ENCODE results near the gene RHOT2. TPM values are rescaled to one million over a fixed set of nuclear protein-coding genes. Genes with fewer than 3 reads are reported as not detected.

The RHOT2 gene
- total and polyA plus RNA-seq, 2 of the 8 experiments (the other 6 are each of a cell fraction or from before 2014, with no cell fraction given): 149 to 194 TPM

DNA sequence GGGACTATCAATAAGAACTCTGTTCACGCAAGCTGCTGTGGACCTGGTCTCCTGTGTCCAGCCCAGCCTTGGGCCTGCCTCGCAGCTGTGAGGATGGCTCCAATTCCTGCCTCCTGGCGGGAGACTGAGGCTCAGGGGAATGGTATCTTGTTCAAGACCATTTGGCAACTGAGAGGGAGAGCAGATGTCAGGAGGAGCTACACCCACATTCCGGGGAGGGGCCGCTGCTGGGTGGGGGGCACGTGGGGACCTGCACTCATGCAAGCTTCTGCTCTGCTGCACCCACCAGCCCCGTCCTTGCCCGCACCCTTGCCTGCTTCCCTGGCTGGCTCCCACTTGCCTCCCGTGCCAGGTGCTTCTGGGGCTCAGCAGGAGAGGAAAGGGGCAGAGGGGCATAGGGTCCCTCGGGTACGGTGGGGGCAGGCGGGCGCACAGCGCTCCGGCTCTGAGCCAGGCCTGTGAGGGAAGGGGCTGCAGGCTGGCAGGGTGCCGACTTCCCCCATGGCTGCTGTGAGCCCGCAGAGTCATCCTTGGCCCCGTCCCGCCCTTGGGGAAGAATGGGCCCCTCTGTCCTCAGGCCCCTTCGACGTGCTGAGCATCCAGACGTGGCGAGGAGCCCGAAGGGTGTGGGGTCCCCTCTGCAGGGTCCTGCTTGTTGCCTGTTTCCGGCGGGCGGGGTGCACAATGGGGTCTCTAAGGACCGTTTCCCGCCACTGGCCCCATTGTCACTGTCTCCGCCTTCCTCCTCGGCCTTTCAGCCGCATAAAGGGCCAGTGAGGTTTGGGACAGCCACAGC, 49.7 kb downstream of the RHOT2 start:
- Histone ChIP-seq H3K23me2 (ENCODE audit: low read depth, low read length) (peaks cover 19% of the 10 kb centered on the region; the same call in 1 of the 2 replicates), H3K9ac (replicated peaks in 1 of 4; ENCODE audit: extremely low read depth in 1 of 4, low read depth in 3 of 4, low read length in 3 of 4) (no peak overlapping the region; a peak in 1 of 7 replicates)

More for the DNA sequence above, 49.7 kb downstream of the RHOT2 start:
- Histone ChIP-seq H2BK120ac (replicated peaks; ENCODE audit: low read depth, low read length) (no peak overlapping the region), H3K79me1 (ENCODE audit: low read depth, low read length) (no peaks in the 10 kb centered on the region), H3K36me3 (ENCODE audit: control insufficient read depth in 2 of 4, insufficient read depth in 4 of 4, low read length in 3 of 4) (peaks cover 0 to 6% (median 0%) of the 10 kb centered on the region in 4 experiments; a peak in 1 of 8 replicates), H3K27me3 (replicated peaks in 1 of 4; ENCODE audit: control insufficient read depth in 3 of 4, extremely low read depth in 1 of 4, insufficient read depth in 3 of 4, low read length in 3 of 4) (peaks cover 0 to 41% (median 24%) of the 10 kb centered on the region in 4 experiments; a peak in 6 of 7 replicates), H2BK5ac (ENCODE audit: low read depth, low read length) (no peak overlapping the region), H3K4me1 (replicated peaks in 1 of 4; ENCODE audit: control insufficient read depth in 3 of 4, insufficient read depth in 4 of 4, low read length in 3 of 4) (peaks cover 0 to 29% (median 19%) of the 10 kb centered on the region in 4 experiments; a peak in 5 of 7 replicates), H3K56ac (replicated peaks; ENCODE audit: insufficient read length, low read depth, low read length) (no peak overlapping the region), H3K27ac (ENCODE audit: low read depth, low read length) (no peak overlapping the region; the same call in 1 of the 2 replicates), H3K14ac (ENCODE audit: insufficient read length) (no peak overlapping the region), H4K5ac (ENCODE audit: insufficient read length, low read depth, low read length) (no peak overlapping the region), H2BK15ac (ENCODE audit: low read length) (no peak overlapping the region), H4K8ac (ENCODE audit: extremely low read depth, insufficient read depth, low read length) (no peak overlapping the region), H3K4ac (replicated peaks; ENCODE audit: insufficient read length, low read depth, low read length) (no peak overlapping the region), H3K79me2 (ENCODE audit: control insufficient read depth in 1 of 2, insufficient read depth in 2 of 2, low read length in 2 of 2) (no peaks in the 10 kb centered on the region), H4K20me1 (replicated peaks in 1 of 2; ENCODE audit: control insufficient read depth in 1 of 2, insufficient read depth in 2 of 2, low read length in 2 of 2) (peaks cover 6 to 14% of the 10 kb centered on the region in 2 experiments), H3K23ac (ENCODE audit: insufficient read length) (no peak overlapping the region), H2AFZ (ENCODE audit: low read length) (no peak overlapping the region), H3K18ac (ENCODE audit: extremely low read depth, low read length) (no peak overlapping the region), H2AK5ac (ENCODE audit: low read depth, low read length) (no peak overlapping the region), H4K91ac (replicated peaks; ENCODE audit: insufficient read length, low read length) (no peak overlapping the region), H3K4me2 (ENCODE audit: insufficient read depth in 1 of 2, low read depth in 2 of 2, low read length in 2 of 2) (no peak overlapping the region; a peak in 1 of 4 replicates), H3K4me3 (ENCODE audit: extremely low read depth in 1 of 4, insufficient read depth in 2 of 4, low read depth in 3 of 4, low read length in 4 of 4) (no peak overlapping the region), H2BK20ac (ENCODE audit: low read length) (no peak overlapping the region), H3K9me3 (ENCODE audit: insufficient read depth in 2 of 2, low read depth in 1 of 2, low read length in 1 of 2) (no peaks in the 10 kb centered on the region; a peak in 1 of 4 replicates), H2BK12ac (ENCODE audit: low read depth, low read length) (no peak overlapping the region)
- FAIRE-seq (no peak), DNase-seq (ENCODE audit: low read depth in 1 of 2, low spot score in 2 of 2) (no peak)
- ChIA-PET CTCF (ENCODE audit: partially characterized antibody) (interaction anchor here (1.5 to 33.4 kb wide), 6 partner anchors 14 to 83 kb away, joined by 3 to 977 read pairs (median 7); partner anchors contain the start of genes ANTKMT, CCDC78, CHTF18 and CIAO3), POLR2A (ENCODE audit: partially characterized antibody) (interaction anchor here (0.5 to 23.0 kb wide), 9 partner anchors 1 to 83 kb away, joined by 4 to 353 read pairs (median 8); partner anchors contain the start of genes ANTKMT, CCDC78, CIAO3 and GNG13)
- TF ChIP-seq CBX8 (IDR thresholded peaks at IDR 0.05; ENCODE audit: borderline replicate concordance, low read depth, low read length) (no peak), ASH2L (IDR thresholded peaks at IDR 0.05; ENCODE audit: low read length) (no peak), PHF8 (conservative IDR thresholded peaks at IDR 0.05; ENCODE audit: low read depth, low read length) (no peak), BCL11A (IDR thresholded peaks at IDR 0.05; ENCODE audit: low read depth in 2 of 2, low read length in 2 of 2) (no peak), CREB1 (IDR thresholded peaks at IDR 0.05) (no peak), KDM5A (IDR thresholded peaks at IDR 0.05; ENCODE audit: low read length) (no peak)
- 80% methylated on average over 25 of the region's 32 CpGs; no CpG with 5 or more reads in 1 of the 2 experiments for whole genome bisulfite sequencing, 2 experiments (ENCODE audit: extremely low coverage in 1 of 2, insufficient coverage in 1 of 2, insufficient read length in 1 of 2, insufficient replicate concordance in 2 of 2, low coverage in 1 of 2, low lambda C conversion rate in 2 of 2, missing lambda C conversion rate in 1 of 2)

Measured in H1 (cell line).